Frontal cortex (tissue), 4 donors: ENCODE data around the gene TSPYL6. TPM values are rescaled to one million over a fixed set of nuclear protein-coding genes. Genes with fewer than 3 reads are reported as not detected.
"Not testable (repeated sequence)": the region's sequence is repeated elsewhere in the genome, so short reads cannot be mapped to it uniquely, and the experiment has no call there.

Source experiments
- DNase-seq, 2 donors: peaks; one replicate each; pipeline ENCODE4 v3.0.0; 2012; ENCODE audit warnings: low spot score in 2 of 2
- FAIRE-seq: peaks from 2 replicates; lab custom pipeline; 2012; peaks lifted over from hg19 to GRCh38; lab: Jason Lieb, UNC
- total RNA-seq: library from RNA; depleted of rRNA; stranded (reverse); fragments of >200 nt; gene quantifications from one replicate; pipeline ENCODE4 v1.2.3, GENCODE V29; 2014
- donor health status: control.
- donor health status: control.
- donor health status: control.

TSPYL6 gene
- not detected for total RNA-seq

- FAIRE-seq (no peak), DNase-seq (no peak)
Observed at GRCh38 chr2:54256091-54256694, at the start of gene TSPYL6. TSS of gene TSPYL6 (minus strand) at chr2:54256229. CDS start at chr2:54256151, 78 bp downstream.

GRCh38 chr2:54303631-54304030 lies 47.6 kb upstream of the TSPYL6 start:
- FAIRE-seq, result no peak
- no peak for DNase-seq

GRCh38 chr2:54298514-54298913 lies 42.5 kb upstream of the TSPYL6 start:
- FAIRE-seq (no peak), DNase-seq (no peak)

- DNase-seq (no peak), FAIRE-seq (no peak)
Observed at GRCh38 chr2:54295911-54296310, 39.9 kb upstream of the TSPYL6 start.

- not testable (repeated sequence) for DNase-seq, FAIRE-seq
Observed at GRCh38 chr2:54294665-54295064, 38.6 kb upstream of the TSPYL6 start.

GRCh38 chr2:54290356-54291025 lies 34.5 kb upstream of the TSPYL6 start:
- peak in 1 of 2 donors; percentile 19 for DNase-seq
- no peak for FAIRE-seq

GRCh38 chr2:54289917-54290316 lies 33.9 kb upstream of the TSPYL6 start:
- DNase-seq (no peak), FAIRE-seq (no peak)

- FAIRE-seq (no peak), DNase-seq (no peak)
Observed at GRCh38 chr2:54287532-54287931, 31.5 kb upstream of the TSPYL6 start.

- no peak for DNase-seq
- no peak for FAIRE-seq
Observed at GRCh38 chr2:54285451-54285850, 29.4 kb upstream of the TSPYL6 start.

GRCh38 chr2:54284826-54285225 lies 28.8 kb upstream of the TSPYL6 start:
- DNase-seq (no peak), FAIRE-seq (no peak)

- DNase-seq, result no peak
- no peak for FAIRE-seq
Observed at GRCh38 chr2:54279385-54279784, 23.4 kb upstream of the TSPYL6 start.

GRCh38 chr2:54275541-54275940 lies 19.5 kb upstream of the TSPYL6 start:
- FAIRE-seq, result peak; percentile 13

GRCh38 chr2:54274781-54275242 lies 18.8 kb upstream of the TSPYL6 start:
- DNase-seq, result no peak
- peak; percentile 21 for FAIRE-seq

More at GRCh38 chr2:54275541-54275940, 19.5 kb upstream of the TSPYL6 start:
- DNase-seq, result no peak

- no peak for DNase-seq
- FAIRE-seq, result no peak
Observed at GRCh38 chr2:54271843-54272627, 16.0 kb upstream of the TSPYL6 start.

- no peak for FAIRE-seq
Observed at GRCh38 chr2:54271189-54271588, 15.2 kb upstream of the TSPYL6 start.

GRCh38 chr2:54267577-54267976 lies 11.5 kb upstream of the TSPYL6 start:
- DNase-seq (no peak), FAIRE-seq (no peak)

More at GRCh38 chr2:54271189-54271588, 15.2 kb upstream of the TSPYL6 start:
- DNase-seq, result no peak

GRCh38 chr2:54265081-54265480 lies 9.1 kb upstream of the TSPYL6 start:
- FAIRE-seq, DNase-seq: not testable (repeated sequence)

- FAIRE-seq (peak; percentile 83), DNase-seq (no peak)
Observed at GRCh38 chr2:54262015-54262765, 6.2 kb upstream of the TSPYL6 start.

- DNase-seq, result no peak
Observed at GRCh38 chr2:54261537-54261936, 5.5 kb upstream of the TSPYL6 start.

GRCh38 chr2:54260241-54260595 lies 4.2 kb upstream of the TSPYL6 start:
- DNase-seq (no peak), FAIRE-seq (no peak)

More at GRCh38 chr2:54261537-54261936, 5.5 kb upstream of the TSPYL6 start:
- FAIRE-seq, result no peak
